T follicular helper cell (primary cell): ENCODE data around the gene CTNNBL1.
"Not testable (repeated sequence)": the region's sequence is repeated elsewhere in the genome, so short reads cannot be mapped to it uniquely, and the experiment has no call there.

Experiments used
- DNase-seq: peaks from one replicate; pipeline ENCODE4 v3.0.0-alpha.2; 2020; ENCODE audit warnings: low read depth

The CTNNBL1 gene

GRCh38 chr20:37677969-37678861 is 15.6 kb upstream of the CTNNBL1 start:
- DNase-seq: no peak

GRCh38 chr20:37679751-37680150 is 14.1 kb upstream of the CTNNBL1 start:
- not testable (repeated sequence) for DNase-seq

- no peak for DNase-seq
Measured at GRCh38 chr20:37680420-37680819, 13.4 kb upstream of the CTNNBL1 start.

- DNase-seq: no peak
Measured at GRCh38 chr20:37681384-37682112, 12.3 kb upstream of the CTNNBL1 start.

- not testable (repeated sequence) for DNase-seq
Measured at GRCh38 chr20:37683146-37683545, 10.7 kb upstream of the CTNNBL1 start.

- no peak for DNase-seq
Measured at GRCh38 chr20:37686762-37687477, 6.9 kb upstream of the CTNNBL1 start.

GRCh38 chr20:37687478-37687805 is 6.4 kb upstream of the CTNNBL1 start:
- no peak for DNase-seq

- no peak for DNase-seq
Measured at GRCh38 chr20:37688093-37688492, 5.7 kb upstream of the CTNNBL1 start.

- DNase-seq: no peak
Measured at GRCh38 chr20:37690626-37691369, 3.0 kb upstream of the CTNNBL1 start.

- DNase-seq: no peak
Measured at GRCh38 chr20:37692459-37693166, 1.2 kb upstream of the CTNNBL1 start.

- DNase-seq: no peak
Measured at GRCh38 chr20:37693242-37693634, 592 bp upstream of the CTNNBL1 start.

GRCh38 chr20:37695684-37696342 is 2.0 kb downstream of the CTNNBL1 start:
- DNase-seq: no peak

- DNase-seq: no peak
Measured at GRCh38 chr20:37697314-37697713, 3.5 kb downstream of the CTNNBL1 start.

- DNase-seq: no peak
Measured at GRCh38 chr20:37699202-37699601, 5.4 kb downstream of the CTNNBL1 start.

GRCh38 chr20:37700301-37700700 is 6.5 kb downstream of the CTNNBL1 start:
- DNase-seq: no peak

GRCh38 chr20:37701676-37702075 is 7.8 kb downstream of the CTNNBL1 start:
- not testable (repeated sequence) for DNase-seq

- DNase-seq: no peak
Measured at GRCh38 chr20:37702403-37703034, 8.7 kb downstream of the CTNNBL1 start.

GRCh38 chr20:37703035-37703845 is 9.4 kb downstream of the CTNNBL1 start:
- no peak for DNase-seq

GRCh38 chr20:37704955-37705354 is 11.1 kb downstream of the CTNNBL1 start:
- DNase-seq: no peak
